Progenitor cell of endocrine pancreas (in vitro differentiated cells): ENCODE measurements around the gene TACC2. TPM values are rescaled to one million over a fixed set of nuclear protein-coding genes. Genes with fewer than 3 reads are reported as not detected.
"Not testable (repeated sequence)": the region's sequence is repeated elsewhere in the genome, so short reads cannot be mapped to it uniquely, and the experiment has no call there.

Experiments
- DNase-seq: peaks from one replicate; pipeline ENCODE4 v3.0.0; 2021; ENCODE audit warnings: low spot score; ENCODE audit not compliant: unreplicated experiment
- H3K27ac Mint-ChIP-seq: 2 replicates; pipeline ENCODE4 v1.8.0; 2021; ENCODE audit warnings: mild to moderate bottlenecking, moderate library complexity, mixed read lengths
- H3K27me3 Mint-ChIP-seq: 2 replicates; pipeline ENCODE4 v1.8.0; 2021; ENCODE audit warnings: mixed read lengths
- H3K36me3 Mint-ChIP-seq: 2 replicates; pipeline ENCODE4 v1.8.0; 2022; ENCODE audit warnings: mixed read lengths; ENCODE audit not compliant: insufficient read depth
- H3K4me1 Mint-ChIP-seq: 2 replicates; pipeline ENCODE4 v1.8.0; 2021; ENCODE audit warnings: low read depth, mixed read lengths
- H3K4me3 Mint-ChIP-seq: 2 replicates; pipeline ENCODE4 v1.8.0; 2021; ENCODE audit warnings: low read depth, mild to moderate bottlenecking, moderate library complexity, mixed read lengths
- H3K9me3 Mint-ChIP-seq: 2 replicates; pipeline ENCODE4 v1.8.0; 2021; ENCODE audit warnings: low read depth, mixed read lengths
- total RNA-seq: library from RNA; stranded (reverse); gene quantifications from 2 replicates; pipeline ENCODE4 v1.2.1, GENCODE V29; 2021
- TF ChIP-seq, protein P1 (sequence below): fragments of 200-600 bp; sonication (generic); IDR thresholded peaks from one replicate; pipeline ENCODE4 v1.5.0; 2021; ENCODE audit warnings: antibody characterized with exemption, mild to moderate bottlenecking; ENCODE audit not compliant: unreplicated experiment

The TACC2 gene
- total RNA-seq, 1 donor from 2014 or later = 60.4 TPM

DNA sequence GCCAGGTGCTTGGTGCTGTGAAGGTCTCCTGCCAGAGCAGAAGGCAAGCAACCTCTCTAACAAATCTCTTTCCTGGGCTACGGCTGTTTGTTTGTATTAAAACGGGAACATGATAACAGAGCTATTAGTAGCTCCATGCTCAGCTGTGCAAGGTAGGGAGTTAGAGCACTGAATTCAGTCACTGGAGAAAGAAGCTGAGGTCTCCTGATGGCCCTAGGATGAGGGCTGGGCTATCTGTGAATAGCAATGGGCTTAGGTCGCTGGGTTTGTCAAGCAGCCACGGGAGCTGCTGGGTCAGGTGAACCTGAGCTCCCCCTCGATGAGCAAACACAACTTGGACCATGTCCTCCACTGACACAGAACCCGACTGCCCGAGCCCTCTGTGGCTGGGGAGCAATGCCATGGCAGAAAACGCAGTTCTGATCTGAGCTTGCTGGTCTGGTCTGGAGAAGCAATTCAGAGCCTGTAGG lies 24.4 kb downstream of the TACC2 start:
- Mint-ChIP-seq H3K4me3 (no peak overlapping the region), H3K4me1 (peaks cover 8% of the 10 kb centered on the region), H3K9me3 (no peaks in the 10 kb centered on the region), H3K36me3 (no peaks in the 10 kb centered on the region), H3K27ac (peak overlapping the region; percentile 31), H3K27me3 (peaks cover 5% of the 10 kb centered on the region)
- TF ChIP-seq, protein P1, sequence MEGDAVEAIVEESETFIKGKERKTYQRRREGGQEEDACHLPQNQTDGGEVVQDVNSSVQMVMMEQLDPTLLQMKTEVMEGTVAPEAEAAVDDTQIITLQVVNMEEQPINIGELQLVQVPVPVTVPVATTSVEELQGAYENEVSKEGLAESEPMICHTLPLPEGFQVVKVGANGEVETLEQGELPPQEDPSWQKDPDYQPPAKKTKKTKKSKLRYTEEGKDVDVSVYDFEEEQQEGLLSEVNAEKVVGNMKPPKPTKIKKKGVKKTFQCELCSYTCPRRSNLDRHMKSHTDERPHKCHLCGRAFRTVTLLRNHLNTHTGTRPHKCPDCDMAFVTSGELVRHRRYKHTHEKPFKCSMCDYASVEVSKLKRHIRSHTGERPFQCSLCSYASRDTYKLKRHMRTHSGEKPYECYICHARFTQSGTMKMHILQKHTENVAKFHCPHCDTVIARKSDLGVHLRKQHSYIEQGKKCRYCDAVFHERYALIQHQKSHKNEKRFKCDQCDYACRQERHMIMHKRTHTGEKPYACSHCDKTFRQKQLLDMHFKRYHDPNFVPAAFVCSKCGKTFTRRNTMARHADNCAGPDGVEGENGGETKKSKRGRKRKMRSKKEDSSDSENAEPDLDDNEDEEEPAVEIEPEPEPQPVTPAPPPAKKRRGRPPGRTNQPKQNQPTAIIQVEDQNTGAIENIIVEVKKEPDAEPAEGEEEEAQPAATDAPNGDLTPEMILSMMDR = no peak
- no peak for DNase-seq

DNA sequence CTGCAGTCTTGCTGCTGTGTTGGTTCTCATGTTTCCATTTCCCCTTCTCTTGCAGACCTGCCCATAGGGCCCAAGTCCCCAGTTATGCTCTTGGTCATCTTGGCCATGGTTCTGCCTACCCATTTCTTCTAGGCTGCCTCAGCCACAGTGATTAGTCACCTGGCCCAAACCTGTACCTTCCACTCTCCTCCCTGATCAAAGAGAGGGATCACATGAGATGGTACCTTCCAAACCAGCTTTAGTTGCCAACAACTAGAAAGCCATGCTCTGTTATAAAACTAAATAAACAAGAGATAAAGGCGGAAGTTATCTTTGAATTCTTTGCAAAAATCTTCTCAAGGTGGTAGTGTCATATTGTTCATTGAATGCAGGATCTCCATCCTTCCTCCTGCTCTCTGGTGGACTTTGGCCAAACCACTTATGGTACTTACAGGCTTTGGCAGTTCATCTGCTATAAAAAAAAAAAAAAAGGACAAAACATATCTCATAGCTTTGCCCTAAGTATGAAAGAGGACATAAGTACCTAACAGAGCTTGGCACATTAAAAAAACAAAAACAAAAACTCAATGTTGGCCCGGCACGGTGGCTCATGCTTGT lies 25.8 kb downstream of the TACC2 start:
- Mint-ChIP-seq H3K27ac (no peak overlapping the region), H3K9me3 (no peaks in the 10 kb centered on the region), H3K27me3 (peaks cover 12% of the 10 kb centered on the region), H3K4me3 (no peak overlapping the region), H3K36me3 (no peaks in the 10 kb centered on the region), H3K4me1 (peaks cover 14% of the 10 kb centered on the region)
- TF ChIP-seq, protein P1 = no peak
- DNase-seq = no peak

DNA sequence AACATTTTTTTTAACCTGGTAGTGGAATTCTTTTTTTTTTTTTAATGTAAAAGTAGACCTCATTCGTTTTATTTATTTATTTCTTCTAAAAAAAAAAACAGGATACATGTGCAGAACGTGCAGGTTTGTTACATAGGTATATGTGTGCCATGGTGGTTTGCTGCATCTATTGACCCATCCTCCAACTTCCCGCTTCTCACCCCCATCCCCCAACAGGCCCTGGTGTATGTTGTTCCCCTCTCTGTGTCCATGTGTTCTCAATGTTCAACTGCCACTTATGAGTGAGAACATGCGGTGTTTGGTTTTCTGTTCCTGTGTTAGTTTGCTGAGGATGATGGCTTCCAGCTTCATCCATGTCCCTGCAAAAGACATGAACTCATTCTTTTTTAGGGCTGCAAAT lies 29.0 kb downstream of the TACC2 start:
- peaks cover 12% of the 10 kb centered on the region for H3K4me1 Mint-ChIP-seq
- H3K4me3 Mint-ChIP-seq, H3K36me3 Mint-ChIP-seq, H3K27ac Mint-ChIP-seq, DNase-seq, H3K9me3 Mint-ChIP-seq: not testable (repeated sequence)
- H3K27me3 Mint-ChIP-seq = peaks cover 21% of the 10 kb centered on the region

DNA sequence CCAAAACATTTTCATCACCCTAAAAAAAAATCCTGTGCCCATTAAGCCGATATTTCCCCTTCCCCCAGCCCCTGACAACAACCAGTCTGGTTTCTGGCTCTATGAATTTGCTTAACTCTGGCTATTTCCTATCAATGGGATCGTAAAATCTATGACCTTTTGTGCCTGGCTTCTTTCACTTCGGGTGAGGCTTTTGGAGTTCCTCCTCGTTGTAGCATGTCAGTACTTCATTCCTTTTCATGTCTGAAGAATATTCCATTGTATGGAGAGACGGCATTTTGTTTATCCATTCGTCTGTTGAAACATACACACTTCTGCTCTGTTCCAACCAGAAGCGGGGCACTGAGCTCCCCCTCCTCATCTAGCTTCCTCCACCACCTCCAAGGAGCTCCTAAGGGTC lies 29.5 kb downstream of the TACC2 start:
- H3K27ac Mint-ChIP-seq = no peak overlapping the region
- no peaks in the 10 kb centered on the region for H3K36me3 Mint-ChIP-seq
- H3K4me3 Mint-ChIP-seq = no peak overlapping the region
- H3K27me3 Mint-ChIP-seq = peaks cover 21% of the 10 kb centered on the region
- DNase-seq = no peak
- TF ChIP-seq, protein P1 = no peak
- H3K4me1 Mint-ChIP-seq = peaks cover 8% of the 10 kb centered on the region
- H3K9me3 Mint-ChIP-seq = no peaks in the 10 kb centered on the region

DNA sequence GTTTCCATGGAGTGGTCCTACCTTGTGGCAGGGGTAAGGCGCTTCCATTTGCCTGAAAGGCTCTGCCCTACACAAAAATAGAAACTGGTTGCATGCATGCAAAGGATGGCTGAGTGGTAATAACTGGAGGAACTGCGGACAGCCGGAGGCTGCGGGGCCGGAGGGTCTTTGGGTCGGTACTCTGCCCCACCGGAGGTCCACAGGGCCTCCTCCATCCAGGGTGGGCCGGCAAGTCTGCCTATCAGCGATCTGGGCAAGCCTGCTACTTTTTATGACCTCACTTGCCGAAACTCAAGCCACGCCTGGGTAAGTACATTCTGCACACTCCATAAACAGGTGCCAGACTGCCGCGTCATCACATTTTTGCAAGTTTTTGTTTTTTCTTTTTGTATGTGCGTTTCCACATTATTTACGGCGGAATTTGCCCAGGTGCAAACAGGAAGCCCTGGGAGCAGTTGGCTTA lies 30.0 kb downstream of the TACC2 start:
- DNase-seq = no peak
- peaks cover 21% of the 10 kb centered on the region for H3K27me3 Mint-ChIP-seq
- TF ChIP-seq, protein P1 = no peak
- no peak overlapping the region for H3K4me3 Mint-ChIP-seq
- no peaks in the 10 kb centered on the region for H3K36me3 Mint-ChIP-seq
- H3K27ac Mint-ChIP-seq = no peak overlapping the region
- H3K4me1 Mint-ChIP-seq = peaks cover 8% of the 10 kb centered on the region
- no peaks in the 10 kb centered on the region for H3K9me3 Mint-ChIP-seq

DNA sequence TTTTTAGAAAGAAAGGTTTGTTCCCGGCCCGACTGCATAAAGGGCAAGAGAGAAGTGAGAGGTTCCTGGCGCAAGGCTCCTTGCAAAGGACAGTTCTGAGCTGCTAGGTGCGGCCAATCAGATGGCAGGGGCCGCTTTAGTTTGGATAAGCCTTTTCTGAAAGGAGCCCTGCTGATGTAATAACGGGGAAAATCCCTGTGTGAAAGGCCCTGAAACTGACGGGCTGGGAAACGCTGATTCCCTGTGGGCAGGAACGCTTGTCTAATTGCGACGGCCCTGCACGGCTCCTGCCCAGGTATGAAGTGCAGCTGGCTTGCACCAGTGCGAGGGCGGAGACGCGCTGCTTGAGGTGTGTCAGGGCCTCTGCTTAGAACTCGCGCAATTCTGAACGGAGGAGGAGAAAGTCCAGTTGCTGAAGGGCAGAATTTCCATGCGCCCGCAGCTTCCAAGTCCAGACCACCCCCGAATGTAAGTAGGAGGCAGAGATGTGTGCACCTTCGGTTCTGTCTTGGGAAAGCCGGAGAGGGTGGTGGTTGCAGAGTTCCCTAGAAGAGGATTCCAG lies 30.5 kb downstream of the TACC2 start:
- Mint-ChIP-seq H3K4me3 (peak overlapping the region; percentile 42), H3K27ac (no peak overlapping the region)
- no peak for DNase-seq

More for the DNA sequence above, 30.5 kb downstream of the TACC2 start:
- H3K4me1 Mint-ChIP-seq = peaks cover 7% of the 10 kb centered on the region
- peaks cover 21% of the 10 kb centered on the region for H3K27me3 Mint-ChIP-seq
- no peaks in the 10 kb centered on the region for H3K9me3 Mint-ChIP-seq
- TF ChIP-seq, protein P1 = no peak
- H3K36me3 Mint-ChIP-seq = no peaks in the 10 kb centered on the region
